AG09309 (cell line): ENCODE measurements around the gene SYT6.

Experiments used
- DNase-seq: peaks from one replicate; pipeline ENCODE4 v3.0.0-alpha.2; 2010; ENCODE audit warnings: low read depth
- H3K4me3 ChIP-seq: 2 replicates; pipeline ENCODE4 v1.5.1; 2011; ENCODE audit warnings: mild to moderate bottlenecking, low read depth, low read length, moderate library complexity; ENCODE audit not compliant: control insufficient read depth
- CTCF ChIP-seq: IDR thresholded peaks from 2 replicates; pipeline ENCODE4 v1.5.1; 2011; ENCODE audit warnings: mild to moderate bottlenecking, low read depth, low read length, inconsistent platforms; ENCODE audit not compliant: insufficient read depth, control insufficient read depth; ENCODE audit errors: missing control alignments

Gene SYT6

GRCh38 chr1:114105421-114105979 is 48.2 kb downstream of the SYT6 start:
- no peak for TF ChIP-seq CTCF
- no peak overlapping the region for H3K4me3 ChIP-seq
- DNase-seq = no peak

DNA sequence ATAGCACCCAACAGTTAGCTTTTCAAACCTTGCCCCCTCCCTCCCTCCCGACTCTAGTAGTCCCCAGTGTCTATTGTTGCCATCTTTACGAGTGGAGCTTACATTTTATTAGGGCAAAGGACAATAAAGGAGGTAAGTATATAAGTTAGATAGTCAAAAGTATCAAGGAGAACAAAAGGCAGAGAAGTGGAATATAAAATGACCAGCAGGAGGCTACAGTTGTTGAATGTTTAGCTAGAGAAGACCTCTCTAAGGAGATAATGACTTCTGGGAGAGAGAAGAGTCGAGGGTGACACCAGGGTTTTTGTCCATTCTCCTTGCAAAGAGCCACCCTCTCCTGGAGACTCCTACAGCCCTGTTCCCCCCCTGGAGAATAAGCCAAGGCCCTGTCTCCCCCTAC is 48.7 kb downstream of the SYT6 start:
- TF ChIP-seq CTCF = no peak
- no peak overlapping the region for H3K4me3 ChIP-seq
- no peak for DNase-seq

DNA sequence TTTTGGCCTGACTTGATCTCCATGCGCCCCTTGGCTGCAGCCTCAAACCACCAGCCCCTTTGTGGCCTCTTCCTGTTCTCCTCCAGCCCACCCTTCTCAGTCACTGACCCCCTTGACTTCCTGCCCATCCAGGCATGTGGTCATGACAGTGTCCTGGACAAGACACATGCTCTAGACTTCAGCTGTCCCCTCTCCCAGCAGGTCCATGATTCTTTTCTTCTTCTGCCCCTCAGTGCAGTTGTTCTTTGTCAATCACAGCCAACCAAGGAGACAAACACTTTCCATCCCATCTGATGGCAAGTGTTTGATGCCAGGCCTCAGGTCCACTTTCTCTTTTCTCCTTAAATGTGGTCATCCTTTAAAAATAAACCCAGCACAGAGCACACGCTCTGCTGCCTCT is 49.7 kb downstream of the SYT6 start:
- DNase-seq = no peak
- no peak overlapping the region for H3K4me3 ChIP-seq
- TF ChIP-seq CTCF = no peak

DNA sequence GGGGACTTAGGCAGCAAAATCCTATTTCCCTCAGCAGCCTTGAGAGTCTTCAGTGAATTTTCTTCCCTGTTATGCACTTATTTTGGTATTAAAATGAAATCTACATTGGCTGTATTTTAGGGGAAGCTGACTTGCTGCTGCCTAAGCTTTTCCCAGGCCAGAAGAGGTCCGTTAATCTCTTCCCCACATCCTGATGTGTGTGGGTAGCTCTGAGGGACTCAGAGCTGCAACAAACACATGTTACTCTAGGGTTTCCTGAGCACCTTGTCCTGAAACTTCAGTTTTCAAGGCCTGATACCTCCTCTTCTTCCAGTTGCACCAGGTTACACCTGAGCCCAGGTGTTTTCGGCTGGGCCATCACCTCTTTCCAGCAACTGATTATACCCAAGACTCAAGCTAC is 51.5 kb downstream of the SYT6 start:
- no peak for TF ChIP-seq CTCF
- H3K4me3 ChIP-seq = no peak overlapping the region
- no peak for DNase-seq

DNA sequence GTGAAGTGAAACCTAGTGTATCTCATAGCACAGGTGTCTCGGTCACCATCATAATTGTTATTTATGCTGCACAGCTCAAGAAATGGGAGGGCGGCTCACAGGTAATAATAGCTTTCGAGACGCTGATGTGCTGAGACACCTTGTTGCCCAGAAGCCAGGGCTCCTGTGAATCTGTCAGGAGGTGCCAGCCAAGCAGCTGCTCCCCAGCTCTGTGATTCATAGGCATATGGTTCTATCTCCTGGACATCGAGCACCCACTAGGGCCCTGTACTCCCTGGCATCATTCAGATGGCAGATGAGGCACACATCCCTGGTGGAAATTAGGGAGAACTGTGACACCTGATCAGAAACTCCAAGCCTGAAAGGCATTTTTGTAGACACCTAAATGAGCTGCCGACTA is 53.5 kb downstream of the SYT6 start:
- H3K4me3 ChIP-seq = no peak overlapping the region
- TF ChIP-seq CTCF = no peak
- no peak for DNase-seq

DNA sequence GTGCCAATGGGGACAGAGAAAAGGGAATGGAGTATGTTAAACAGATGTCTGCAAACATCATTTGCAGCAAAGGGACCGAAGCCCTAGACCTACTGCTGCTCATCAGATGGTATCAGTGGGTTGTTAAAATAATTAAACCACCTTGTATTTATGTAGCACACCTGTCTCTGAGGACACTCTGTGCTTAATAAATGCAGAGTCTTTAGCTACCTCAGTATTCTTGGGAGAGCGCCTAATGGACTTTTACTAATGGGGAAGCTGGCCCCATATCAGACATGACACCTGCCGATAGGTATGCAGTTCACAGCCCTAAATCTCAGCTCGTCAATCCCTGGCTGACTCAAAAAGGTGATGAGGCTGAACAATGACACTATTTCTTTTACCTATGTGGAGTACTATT is 54.4 kb downstream of the SYT6 start:
- no peak for DNase-seq
- no peak for TF ChIP-seq CTCF
- no peak overlapping the region for H3K4me3 ChIP-seq

- no peak for TF ChIP-seq CTCF
- no peak for DNase-seq
- H3K4me3 ChIP-seq = no peak overlapping the region
These were observed 56.6 kb downstream of the SYT6 start for GRCh38 chr1:114097109-114097508.
